Muscle layer of duodenum (tissue), 2 donors: Measurements from ENCODE around the gene AFAP1.

Source experiments
- H3K27ac ChIP-seq: one replicate; pipeline ENCODE4 v1.7.0; 2013; ENCODE audit warnings: mild to moderate bottlenecking, low read length
- H3K27me3 ChIP-seq: one replicate; pipeline ENCODE4 v1.7.0; 2013; ENCODE audit warnings: low read depth, mild to moderate bottlenecking, control low read depth, low read length
- H3K36me3 ChIP-seq, 2 donors: one replicate each; pipeline ENCODE4 v1.7.0; 2013; ENCODE audit warnings: low read length in 2 of 2, control low read depth in 1 of 2, mild to moderate bottlenecking in 1 of 2; ENCODE audit not compliant: insufficient read depth in 2 of 2, control insufficient read depth in 1 of 2
- H3K4me1 ChIP-seq, 2 donors: one replicate each; pipeline ENCODE4 v1.7.0; 2013; ENCODE audit warnings: low read length in 2 of 2, mild to moderate bottlenecking in 2 of 2, control low read depth in 1 of 2, moderate library complexity in 1 of 2; ENCODE audit not compliant: insufficient read depth in 2 of 2, control insufficient read depth in 1 of 2
- H3K4me3 ChIP-seq, 2 donors: one replicate each; pipeline ENCODE4 v1.7.0; 2013; ENCODE audit warnings: low read length in 2 of 2, low read depth in 1 of 2, mild to moderate bottlenecking in 1 of 2
- H3K9me3 ChIP-seq, 2 donors: one replicate each; pipeline ENCODE4 v1.7.0; 2013; ENCODE audit warnings: low read length in 2 of 2, control low read depth in 1 of 2, mild to moderate bottlenecking in 1 of 2; ENCODE audit not compliant: control insufficient read depth in 1 of 2
- donor health status: healthy.

The AFAP1 gene

GRCh38 chr4:7811536-7812191 is 128.0 kb downstream of the AFAP1 start:
- Histone ChIP-seq H3K36me3 (peaks cover 16% of the 10 kb centered on the region in 2 donors), H3K4me3 (peak overlapping the region in 1 of 2 donors; percentile 22), H3K9me3 (no peaks in the 10 kb centered on the region), H3K27me3 (no peaks in the 10 kb centered on the region), H3K27ac (peak overlapping the region; percentile 7), H3K4me1 (peaks cover 0 to 40% of the 10 kb centered on the region in 2 donors)

GRCh38 chr4:7810783-7811535 is 128.7 kb downstream of the AFAP1 start:
- H3K36me3 ChIP-seq, result peaks cover 14 to 15% of the 10 kb centered on the region in 2 donors
- H3K4me1 ChIP-seq, result peaks cover 0 to 47% of the 10 kb centered on the region in 2 donors
- H3K9me3 ChIP-seq, result no peaks in the 10 kb centered on the region
- H3K4me3 ChIP-seq, result no peak overlapping the region
- peak overlapping the region; percentile 7 for H3K27ac ChIP-seq
- H3K27me3 ChIP-seq, result no peaks in the 10 kb centered on the region

- Histone ChIP-seq H3K27me3 (no peaks in the 10 kb centered on the region), H3K36me3 (peaks cover 3 to 6% of the 10 kb centered on the region in 2 donors), H3K4me3 (no peak overlapping the region), H3K27ac (no peak overlapping the region), H3K4me1 (peaks cover 0 to 69% of the 10 kb centered on the region in 2 donors), H3K9me3 (no peaks in the 10 kb centered on the region)
Measured at GRCh38 chr4:7808752-7809151, 130.9 kb downstream of the AFAP1 start.

GRCh38 chr4:7808181-7808580 is 131.5 kb downstream of the AFAP1 start:
- Histone ChIP-seq H3K9me3 (no peaks in the 10 kb centered on the region), H3K4me1 (peaks cover 0 to 68% of the 10 kb centered on the region in 2 donors), H3K4me3 (no peak overlapping the region), H3K27ac (no peak overlapping the region), H3K36me3 (peaks cover 3% of the 10 kb centered on the region in 2 donors), H3K27me3 (no peaks in the 10 kb centered on the region)

GRCh38 chr4:7807351-7807921 is 132.2 kb downstream of the AFAP1 start:
- Histone ChIP-seq H3K4me1 (peaks cover 0 to 60% of the 10 kb centered on the region in 2 donors), H3K9me3 (no peaks in the 10 kb centered on the region), H3K27ac (peak overlapping the region; percentile 68)

GRCh38 chr4:7806338-7807090 is 133.1 kb downstream of the AFAP1 start:
- Histone ChIP-seq H3K9me3 (no peaks in the 10 kb centered on the region), H3K36me3 (peaks cover 0 to 3% of the 10 kb centered on the region in 2 donors), H3K27me3 (no peaks in the 10 kb centered on the region), H3K27ac (peak overlapping the region; percentile 68), H3K4me3 (no peak overlapping the region), H3K4me1 (peaks cover 0 to 54% of the 10 kb centered on the region in 2 donors)

More at GRCh38 chr4:7807351-7807921, 132.2 kb downstream of the AFAP1 start:
- H3K36me3 ChIP-seq, result peaks cover 0 to 3% of the 10 kb centered on the region in 2 donors
- H3K27me3 ChIP-seq, result no peaks in the 10 kb centered on the region
- no peak overlapping the region for H3K4me3 ChIP-seq

- Histone ChIP-seq H3K4me3 (no peak overlapping the region), H3K9me3 (no peaks in the 10 kb centered on the region), H3K27ac (peak overlapping the region; percentile 68), H3K27me3 (no peaks in the 10 kb centered on the region), H3K4me1 (peaks cover 0 to 49% of the 10 kb centered on the region in 2 donors), H3K36me3 (peaks cover 0 to 3% of the 10 kb centered on the region in 2 donors)
Measured at GRCh38 chr4:7805533-7806337, 133.9 kb downstream of the AFAP1 start.

GRCh38 chr4:7804756-7805385 is 134.8 kb downstream of the AFAP1 start:
- peak overlapping the region; percentile 68 for H3K27ac ChIP-seq
- H3K4me1 ChIP-seq, result peaks cover 0 to 44% of the 10 kb centered on the region in 2 donors

GRCh38 chr4:7803992-7804755 is 135.5 kb downstream of the AFAP1 start:
- no peaks in the 10 kb centered on the region for H3K27me3 ChIP-seq
- peaks cover 0 to 47% of the 10 kb centered on the region in 2 donors for H3K4me1 ChIP-seq
- no peak overlapping the region for H3K27ac ChIP-seq
- peaks cover 12 to 18% of the 10 kb centered on the region in 2 donors for H3K36me3 ChIP-seq
- H3K4me3 ChIP-seq, result no peak overlapping the region
- H3K9me3 ChIP-seq, result no peaks in the 10 kb centered on the region

More at GRCh38 chr4:7804756-7805385, 134.8 kb downstream of the AFAP1 start:
- peaks cover 5 to 11% of the 10 kb centered on the region in 2 donors for H3K36me3 ChIP-seq
- no peaks in the 10 kb centered on the region for H3K9me3 ChIP-seq
- H3K4me3 ChIP-seq, result no peak overlapping the region
- H3K27me3 ChIP-seq, result no peaks in the 10 kb centered on the region
